Measurements from ENCODE around the gene IQSEC1. TPM values are rescaled to one million over a fixed set of nuclear protein-coding genes. Genes with fewer than 3 reads are reported as not detected.

Gene IQSEC1
- total and polyA plus RNA-seq, 2 experiments from 2014 or later, result 8.0 to 51.9 TPM

GRCh38 chr3:12965999-12966846 is 107.0 kb downstream of the IQSEC1 start:
- Histone ChIP-seq H3K36me3 (ENCODE audit: insufficient read depth) (no peaks in the 10 kb centered on the region), H3K27me3 (ENCODE audit: insufficient read depth) (0 out of 2 replicates have a peak, but pooled peaks cover 2% of the 10 kb centered on the region), H3K4me1 (ENCODE audit: insufficient read depth) (peaks cover 14% of the 10 kb centered on the region; the same call in 1 of the 2 replicates), H3F3A (replicated peaks; ENCODE audit: low read depth) (no peaks in the 10 kb centered on the region), H3K4me2 (peak overlapping the region; percentile 95), H4K20me1 (replicated peaks; ENCODE audit: insufficient read depth) (peaks cover 7% of the 10 kb centered on the region; the same call in 1 of the 2 replicates), H3K79me2 (replicated peaks; ENCODE audit: insufficient read depth) (peaks cover 57% of the 10 kb centered on the region), H3K9me2 (ENCODE audit: insufficient read depth) (no peaks in the 10 kb centered on the region), H3K27ac (ENCODE audit: low read depth) (no peak overlapping the region), H2AFZ (no peak overlapping the region), H3K4me3 (peak overlapping the region; percentile 89)
- ATAC-seq (no peak), DNase-seq (ENCODE audit: low spot score) (no peak)
- H3K4me1 Mint-ChIP-seq, result peaks cover 35% of the 10 kb centered on the region
- H3K4me3 Mint-ChIP-seq, result peak overlapping the region; percentile 85
- no peak for TF ChIP-seq NANOG (IDR thresholded peaks at IDR 0.05; ENCODE audit: borderline replicate concordance)
- no peak for TF ChIP-seq ETS1 (IDR thresholded peaks at IDR 0.05)
- no peak for TF ChIP-seq STAT1 (IDR thresholded peaks at IDR 0.05; ENCODE audit: unreplicated experiment)
- TF ChIP-seq EZH2 (IDR thresholded peaks at IDR 0.05; ENCODE audit: low read depth, unreplicated experiment), result no peak
- no peak for TF ChIP-seq ZNF331 (CRISPR knock-in tag; IDR thresholded peaks at IDR 0.05; ENCODE audit: low read depth)
- H3K36me3 Mint-ChIP-seq (ENCODE audit: low read depth), result no peaks in the 10 kb centered on the region
- no peaks in the 10 kb centered on the region for H3K9me3 Mint-ChIP-seq
- no peak overlapping the region; the same call in 1 of the 2 replicates for H3K27ac Mint-ChIP-seq
- peaks cover 32% of the 10 kb centered on the region for H3K27me3 Mint-ChIP-seq (ENCODE audit: insufficient read depth, low read depth, poor library complexity)

GRCh38 chr3:12964711-12965612 is 108.3 kb downstream of the IQSEC1 start:
- DNase-seq (ENCODE audit: low spot score), result peak; percentile 33
- no peaks in the 10 kb centered on the region for H3K36me3 ChIP-seq (ENCODE audit: insufficient read depth)
- Mint-ChIP-seq H3K27me3 (ENCODE audit: insufficient read depth, low read depth, poor library complexity) (peaks cover 35% of the 10 kb centered on the region), H3K9me3 (no peaks in the 10 kb centered on the region), H3K36me3 (ENCODE audit: low read depth) (no peaks in the 10 kb centered on the region), H3K4me3 (peak overlapping the region; percentile 85; the same call in 2 of the 3 replicates), H3K4me1 (peaks cover 46% of the 10 kb centered on the region), H3K27ac (no peak overlapping the region)
- H3K27ac ChIP-seq (ENCODE audit: low read depth), result no peak overlapping the region
- H4K20me1 ChIP-seq (replicated peaks; ENCODE audit: insufficient read depth), result peaks cover 19% of the 10 kb centered on the region; the same call in 1 of the 2 replicates
- H3K4me3 ChIP-seq, result no peak overlapping the region
- H3K9me2 ChIP-seq (ENCODE audit: insufficient read depth), result no peaks in the 10 kb centered on the region
- no peak overlapping the region for H3K4me2 ChIP-seq
- H3K27me3 ChIP-seq (ENCODE audit: insufficient read depth), result 0 out of 2 replicates have a peak, but pooled peaks cover 2% of the 10 kb centered on the region
- H3K4me1 ChIP-seq (ENCODE audit: insufficient read depth), result peaks cover 26% of the 10 kb centered on the region; the same call in 1 of the 2 replicates
- no peaks in the 10 kb centered on the region for H3F3A ChIP-seq (replicated peaks; ENCODE audit: low read depth)
- H2AFZ ChIP-seq, result no peak overlapping the region
- H3K79me2 ChIP-seq (replicated peaks; ENCODE audit: insufficient read depth), result peaks cover 69% of the 10 kb centered on the region
- no peak for ATAC-seq
- TF ChIP-seq CREB1 (CRISPR knock-in tag; IDR thresholded peaks at IDR 0.05; ENCODE audit: low read depth), result no peak
- no peak for TF ChIP-seq ZNF462 (CRISPR knock-in tag; IDR thresholded peaks at IDR 0.05)
- no peak for TF ChIP-seq JUNB (IDR thresholded peaks at IDR 0.05; ENCODE audit: unreplicated experiment)
- TF ChIP-seq EZH2phosphoT487 (IDR thresholded peaks at IDR 0.05; ENCODE audit: unreplicated experiment), result no peak
- no peak for TF ChIP-seq STAT1 (IDR thresholded peaks at IDR 0.05; ENCODE audit: unreplicated experiment)
